Immature natural killer cell (primary cell): ENCODE measurements around the gene HMGCL. TPM values are rescaled to one million over a fixed set of nuclear protein-coding genes. Genes with fewer than 3 reads are reported as not detected.
"Not testable (repeated sequence)": the region's sequence is repeated elsewhere in the genome, so short reads cannot be mapped to it uniquely, and the experiment has no call there.

ENCODE experiments used
- DNase-seq, 3 donors: peaks; one replicate each; pipeline ENCODE4 v3.0.0; 2022; ENCODE audit warnings: mixed read lengths in 1 of 3
- H3K27ac Mint-ChIP-seq, 6 donors: one replicate each; pipeline ENCODE4 v1.8.0; 2020; ENCODE audit warnings: mixed read lengths in 6 of 6, mild to moderate bottlenecking in 5 of 6, inconsistent platforms in 4 of 6, moderate library complexity in 3 of 6
- H3K27me3 Mint-ChIP-seq, 3 donors: one replicate each; pipeline ENCODE4 v1.8.0; 2020 to 2021; ENCODE audit warnings: low read depth in 3 of 3, mild to moderate bottlenecking in 3 of 3, mixed read lengths in 3 of 3, moderate library complexity in 3 of 3, inconsistent platforms in 1 of 3
- H3K36me3 Mint-ChIP-seq, 3 donors: one replicate each; pipeline ENCODE4 v1.8.0; 2020; ENCODE audit warnings: mixed read lengths in 3 of 3, inconsistent platforms in 2 of 3, mild to moderate bottlenecking in 2 of 3
- H3K4me1 Mint-ChIP-seq, 2 donors: one replicate each; pipeline ENCODE4 v1.8.0; 2020; ENCODE audit warnings: inconsistent platforms in 2 of 2, mild to moderate bottlenecking in 2 of 2, mixed read lengths in 2 of 2, moderate library complexity in 1 of 2
- H3K4me3 Mint-ChIP-seq, 5 donors: one replicate each; pipeline ENCODE4 v1.8.0; 2020; ENCODE audit warnings: mild to moderate bottlenecking in 5 of 5, mixed read lengths in 5 of 5, inconsistent platforms in 3 of 5, moderate library complexity in 3 of 5
- H3K9me3 Mint-ChIP-seq, 6 donors: one replicate each; pipeline ENCODE4 v1.8.0; 2020; ENCODE audit warnings: mild to moderate bottlenecking in 6 of 6, mixed read lengths in 6 of 6, inconsistent platforms in 4 of 6, moderate library complexity in 3 of 6
- polyA plus RNA-seq, 3 donors: library from polyadenylated mRNA; unstranded; fragments of 300-500 nt; fragmentation: Illumina TruSeq; gene quantifications; one replicate each; pipeline ENCODE4 v1.2.3, GENCODE V29; 2021

The HMGCL gene
- polyA plus RNA-seq, 3 donors from 2014 or later = 32.8 to 57.9 (median 36.2) TPM

- H3K27ac Mint-ChIP-seq = peak overlapping the region; percentile 79 to 90 (median 82)
- peaks cover 21 to 23% of the 10 kb centered on the region in 2 donors for H3K4me1 Mint-ChIP-seq
- H3K4me3 Mint-ChIP-seq = peak overlapping the region; percentile 71 to 94 (median 92)
- peaks cover 2 to 5% (median 5%) of the 10 kb centered on the region in 3 donors for H3K27me3 Mint-ChIP-seq
- H3K36me3 Mint-ChIP-seq = peaks cover 0 to 7% (median 0%) of the 10 kb centered on the region in 3 donors
- no peaks in the 10 kb centered on the region for H3K9me3 Mint-ChIP-seq
- DNase-seq = no peak
Measured at GRCh38 chr1:23801338-23801748, 23.9 kb downstream of the HMGCL start.

DNA sequence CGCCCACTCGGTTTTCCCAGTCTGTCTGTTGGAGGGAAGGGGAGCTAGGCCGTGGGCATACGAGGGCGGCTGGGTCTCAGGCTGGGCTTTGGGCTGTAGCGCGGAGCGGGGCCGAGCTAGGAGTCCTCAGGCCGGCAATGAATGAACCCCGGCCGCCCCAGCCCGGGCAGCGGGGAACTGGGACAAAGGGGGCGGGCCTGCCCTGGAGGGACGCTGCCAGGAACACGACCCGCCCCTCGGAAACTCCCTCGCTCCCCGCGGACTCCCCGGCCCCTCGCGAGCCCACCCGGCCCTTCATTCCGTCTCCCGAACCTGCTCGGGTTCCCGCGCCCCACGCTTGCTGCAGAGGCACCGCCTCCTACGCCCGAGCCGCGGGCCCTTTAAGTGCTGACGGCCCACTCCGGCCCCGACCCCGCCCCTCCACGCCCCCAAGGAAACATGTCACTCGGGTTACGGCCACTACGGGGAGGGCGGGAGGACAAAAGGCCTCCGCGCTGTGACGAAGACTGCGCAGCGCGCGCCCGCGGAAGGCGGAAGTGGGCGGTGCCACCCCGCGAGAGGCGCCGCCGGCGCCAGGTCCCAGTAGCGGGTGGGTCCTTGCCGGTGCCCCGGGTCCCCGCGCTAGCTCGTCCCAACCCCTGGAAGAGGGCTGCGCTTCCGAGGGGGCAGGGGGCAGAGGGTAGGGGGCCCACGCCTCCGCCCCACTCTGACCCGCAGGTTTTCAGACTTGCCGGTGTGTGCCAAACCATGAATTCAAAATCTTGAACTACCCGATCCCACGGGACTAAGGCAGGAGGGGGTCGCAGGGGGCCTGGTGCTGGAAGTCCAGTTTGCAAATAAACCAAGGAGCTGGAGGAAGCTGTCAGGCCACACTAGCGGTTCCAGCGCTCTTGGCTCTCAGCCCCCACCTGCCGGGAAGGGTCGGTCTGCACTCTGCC is 24.6 kb downstream of the HMGCL start, which contains the start of gene GALE:
Gene GALE (minus strand): TSS at position 355 of the 938 bp plus-strand sequence. CDS start 1,747 bp downstream, outside the sequence.
- Mint-ChIP-seq H3K27ac (peak within 1 kb of the TSS; percentile 90 to 96 (median 93)), H3K36me3 (peaks cover 0 to 6% (median 0%) of the 10 kb centered on the region in 3 donors), H3K4me3 (peak within 1 kb of the TSS; percentile 88 to 96 (median 92)), H3K9me3 (no peaks in the 10 kb centered on the region), H3K27me3 (peaks cover 2 to 5% (median 5%) of the 10 kb centered on the region in 3 donors), H3K4me1 (peaks cover 21 to 23% of the 10 kb centered on the region in 2 donors)
- peak; percentile 94 to 95 (median 94) for DNase-seq

- DNase-seq = peak; percentile 50 to 54 (median 51)
- Mint-ChIP-seq H3K27ac (peak overlapping the region; percentile 90 to 96 (median 93)), H3K4me1 (peaks cover 21 to 23% of the 10 kb centered on the region in 2 donors), H3K36me3 (no peaks in the 10 kb centered on the region), H3K4me3 (peak overlapping the region; percentile 88 to 96 (median 92)), H3K27me3 (peaks cover 2 to 7% (median 5%) of the 10 kb centered on the region in 3 donors), H3K9me3 (no peaks in the 10 kb centered on the region)
Measured at GRCh38 chr1:23799570-23800399, 25.4 kb downstream of the HMGCL start.

GRCh38 chr1:23799255-23799569 is 26.0 kb downstream of the HMGCL start:
- H3K4me1 Mint-ChIP-seq = peaks cover 21 to 23% of the 10 kb centered on the region in 2 donors
- no peak for DNase-seq
- H3K36me3 Mint-ChIP-seq = no peaks in the 10 kb centered on the region
- peak overlapping the region; percentile 57 to 96 (median 91) for H3K27ac Mint-ChIP-seq
- H3K9me3 Mint-ChIP-seq = no peaks in the 10 kb centered on the region
- H3K27me3 Mint-ChIP-seq = peaks cover 2 to 7% (median 5%) of the 10 kb centered on the region in 3 donors
- peak overlapping the region; percentile 88 to 96 (median 92) for H3K4me3 Mint-ChIP-seq

DNA sequence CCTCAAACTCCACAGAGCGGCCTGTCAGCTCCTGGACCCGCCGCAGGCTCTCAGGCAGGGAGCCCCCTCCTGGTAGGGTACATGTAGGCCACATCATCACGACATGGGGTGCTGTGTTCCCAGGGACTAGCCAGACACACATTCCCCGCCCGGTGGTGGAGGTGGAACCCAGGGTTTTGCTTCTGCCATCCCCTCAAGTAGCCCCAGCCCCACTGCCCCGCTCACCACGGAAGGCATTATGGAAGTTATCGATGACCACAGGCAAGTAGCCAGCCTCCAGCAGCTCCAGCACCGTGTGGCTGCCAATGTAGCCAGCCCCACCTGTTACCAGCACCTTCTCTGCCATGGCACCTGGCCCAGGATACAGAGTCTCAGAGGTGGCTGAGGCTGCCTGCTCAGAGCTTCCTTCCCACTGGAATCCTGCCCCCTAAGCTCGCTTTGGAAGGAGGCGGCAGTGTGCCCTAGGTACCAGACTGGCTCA is 26.5 kb downstream of the HMGCL start:
- H3K9me3 Mint-ChIP-seq = no peaks in the 10 kb centered on the region
- peak overlapping the region; percentile 14 to 94 (median 68) for H3K27ac Mint-ChIP-seq
- H3K36me3 Mint-ChIP-seq = no peaks in the 10 kb centered on the region
- peaks cover 2 to 7% (median 5%) of the 10 kb centered on the region in 3 donors for H3K27me3 Mint-ChIP-seq
- DNase-seq = no peak
- H3K4me3 Mint-ChIP-seq = peak overlapping the region in 3 of 5 donors; percentile 92 to 94 (median 92)
- peaks cover 21 to 23% of the 10 kb centered on the region in 2 donors for H3K4me1 Mint-ChIP-seq

GRCh38 chr1:23797478-23798448 is 27.5 kb downstream of the HMGCL start:
- Mint-ChIP-seq H3K27ac (peak overlapping the region in 2 of 6 donors; percentile 28 to 51), H3K9me3 (no peaks in the 10 kb centered on the region), H3K27me3 (peaks cover 2 to 8% (median 5%) of the 10 kb centered on the region in 3 donors), H3K36me3 (no peaks in the 10 kb centered on the region), H3K4me1 (peaks cover 21 to 23% of the 10 kb centered on the region in 2 donors), H3K4me3 (no peak overlapping the region)
- no peak for DNase-seq

GRCh38 chr1:23796466-23797271 is 28.6 kb downstream of the HMGCL start:
- H3K27ac Mint-ChIP-seq = peak overlapping the region in 2 of 6 donors; percentile 16 to 39
- no peak overlapping the region for H3K4me3 Mint-ChIP-seq
- no peaks in the 10 kb centered on the region for H3K9me3 Mint-ChIP-seq
- no peak for DNase-seq
- H3K27me3 Mint-ChIP-seq = peaks cover 0 to 10% (median 5%) of the 10 kb centered on the region in 3 donors
- peaks cover 27 to 33% of the 10 kb centered on the region in 2 donors for H3K4me1 Mint-ChIP-seq
- no peaks in the 10 kb centered on the region for H3K36me3 Mint-ChIP-seq

DNA sequence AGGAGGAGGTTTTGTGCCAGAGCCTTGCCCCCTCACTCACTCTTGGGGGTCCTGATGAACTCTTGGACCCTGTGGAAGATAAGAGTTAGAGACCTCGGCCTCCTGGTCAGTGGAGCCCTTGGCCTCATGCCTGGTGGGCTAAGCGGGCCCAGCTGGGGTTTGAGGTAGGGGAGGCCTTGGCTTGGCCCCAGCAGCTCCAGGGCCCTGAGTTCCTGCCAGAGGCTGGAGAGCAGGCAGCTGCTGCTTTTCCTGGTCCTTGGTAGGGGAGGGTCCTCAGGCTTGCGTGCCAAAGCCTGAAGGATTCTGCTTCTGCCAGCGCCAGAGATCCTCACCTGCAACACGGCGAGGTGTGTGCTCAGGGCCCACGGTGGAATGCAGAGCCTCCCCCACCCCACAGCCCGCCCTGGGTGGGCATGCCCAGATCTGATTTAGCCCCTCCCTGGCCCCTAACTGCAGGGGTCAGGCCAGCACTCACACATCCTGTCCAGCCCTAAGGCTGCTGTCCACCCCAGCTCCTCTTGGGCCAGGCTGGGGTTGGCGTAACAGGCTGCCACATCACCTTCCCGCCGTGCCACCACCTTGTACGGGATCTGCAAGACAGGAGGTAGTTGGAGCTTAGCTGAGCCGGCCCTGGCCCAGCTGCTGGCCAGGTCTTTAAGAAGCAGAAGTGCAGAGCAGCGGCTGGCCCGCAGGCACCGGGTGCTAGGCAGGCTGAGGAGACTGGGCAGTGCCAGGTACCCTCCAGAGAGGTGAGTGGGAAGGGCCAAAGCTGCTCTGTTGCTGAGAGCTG is 29.4 kb downstream of the HMGCL start:
- Mint-ChIP-seq H3K27me3 (peaks cover 0 to 13% (median 7%) of the 10 kb centered on the region in 3 donors), H3K36me3 (no peaks in the 10 kb centered on the region), H3K27ac (no peak overlapping the region)

DNA sequence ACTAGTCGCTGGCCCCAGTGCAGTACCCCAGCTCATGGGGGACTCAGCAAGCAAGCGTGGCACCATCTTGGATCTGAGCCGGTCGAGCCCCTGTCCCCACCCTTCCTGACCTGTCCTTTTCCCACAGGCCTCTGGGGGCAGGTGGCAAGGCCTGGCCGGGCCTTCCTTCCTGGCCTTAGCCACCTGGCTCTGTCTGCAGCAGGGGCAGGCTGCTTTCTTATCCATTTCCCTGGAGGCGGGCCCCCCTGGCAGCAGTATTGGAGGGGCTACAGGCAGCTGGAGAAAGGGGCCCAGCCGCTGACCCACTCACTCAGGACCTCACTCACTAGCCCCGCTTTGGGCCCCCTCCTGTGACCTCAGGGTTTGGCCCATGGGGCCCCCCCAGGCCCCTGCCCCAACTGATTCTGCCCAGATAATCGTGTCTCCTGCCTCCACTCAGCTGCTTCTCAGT is 30.5 kb downstream of the HMGCL start:
- Mint-ChIP-seq H3K27ac (peak overlapping the region in 1 of 6 donors; percentile 58), H3K4me1 (peaks cover 31 to 36% of the 10 kb centered on the region in 2 donors), H3K27me3 (peaks cover 0 to 15% (median 2%) of the 10 kb centered on the region in 3 donors)
- H3K4me3 Mint-ChIP-seq, H3K9me3 Mint-ChIP-seq, H3K36me3 Mint-ChIP-seq, DNase-seq: not testable (repeated sequence)

More for the DNA sequence above, 29.4 kb downstream of the HMGCL start:
- no peak overlapping the region for H3K4me3 Mint-ChIP-seq
- H3K9me3 Mint-ChIP-seq = no peaks in the 10 kb centered on the region
- no peak for DNase-seq
- H3K4me1 Mint-ChIP-seq = peaks cover 29 to 34% of the 10 kb centered on the region in 2 donors

DNA sequence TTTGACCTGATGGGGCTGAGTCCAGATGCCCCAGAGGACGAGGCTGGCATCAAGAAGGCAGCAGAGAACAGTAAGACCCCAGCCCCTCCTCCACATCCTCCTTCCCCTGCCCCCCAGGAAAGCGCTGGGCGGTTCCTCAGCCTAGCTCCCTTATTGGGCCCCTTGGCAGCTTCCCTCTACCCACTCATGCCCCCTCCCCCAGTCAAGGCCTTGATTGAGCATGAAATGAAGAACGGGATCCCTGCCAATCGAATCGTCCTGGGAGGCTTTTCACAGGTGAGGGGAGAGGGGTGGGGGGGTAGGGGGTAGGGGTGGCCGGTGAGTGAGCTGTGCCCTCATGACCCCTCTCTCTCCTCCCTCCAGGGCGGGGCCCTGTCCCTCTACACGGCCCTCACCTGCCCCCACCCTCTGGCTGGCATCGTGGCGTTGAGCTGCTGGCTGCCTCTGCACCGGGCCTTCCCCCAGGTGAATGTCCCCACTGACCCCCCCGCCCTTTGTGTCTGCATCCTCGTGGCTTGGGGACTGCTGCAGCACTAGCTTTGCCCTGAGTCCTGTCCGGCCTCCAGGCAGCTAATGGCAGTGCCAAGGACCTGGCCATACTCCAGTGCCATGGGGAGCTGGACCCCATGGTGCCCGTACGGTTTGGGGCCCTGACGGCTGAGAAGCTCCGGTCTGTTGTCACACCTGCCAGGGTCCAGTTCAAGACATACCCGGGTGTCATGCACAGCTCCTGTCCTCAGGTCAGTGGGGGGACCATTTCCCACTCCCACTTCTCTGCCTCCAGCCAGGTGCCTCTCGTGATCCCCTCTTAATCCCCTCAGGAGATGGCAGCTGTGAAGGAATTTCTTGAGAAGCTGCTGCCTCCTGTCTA is 31.1 kb downstream of the HMGCL start:
- no peak overlapping the region for H3K4me3 Mint-ChIP-seq
- no peaks in the 10 kb centered on the region for H3K36me3 Mint-ChIP-seq
- no peak for DNase-seq
- peaks cover 0 to 15% (median 3%) of the 10 kb centered on the region in 3 donors for H3K27me3 Mint-ChIP-seq
- peaks cover 25 to 29% of the 10 kb centered on the region in 2 donors for H3K4me1 Mint-ChIP-seq
- peak overlapping the region in 2 of 6 donors; percentile 45 to 52 for H3K27ac Mint-ChIP-seq
- no peaks in the 10 kb centered on the region for H3K9me3 Mint-ChIP-seq
